Suprapubic skin (tissue), 4 donors: Measurements from ENCODE around the gene MTMR11.
A peak's percentile ranks its signal among the peaks of the same experiment; 100 is the strongest.

Source experiments
- POLR2A ChIP-seq, 2 donors: fragments of 450-650 bp; IDR thresholded peaks; one replicate each; pipeline ENCODE4 v1.6.1; 2017; ENCODE audit warnings: antibody characterized with exemption in 2 of 2, mild to moderate bottlenecking in 2 of 2, moderate library complexity in 2 of 2
- POLR2AphosphoS5 ChIP-seq, 3 donors: sonication (generic); formaldehyde crosslinking; IDR thresholded peaks; one replicate each; pipeline ENCODE4 v1.6.1; 2017; ENCODE audit warnings: antibody characterized with exemption in 3 of 3
- TF ChIP-seq, protein P1 (sequence below), 2 donors: fragments of 200-600 bp in 1 of 2; fragments of 450-650 bp in 1 of 2; sonication (generic) in 1 of 2; IDR thresholded peaks; one replicate each; pipeline ENCODE4 v1.5.1; 2016 to 2019; ENCODE audit warnings: antibody characterized with exemption in 2 of 2, mild to moderate bottlenecking in 1 of 2, moderate library complexity in 1 of 2

GRCh38 chr1:149888247-149888998 lies 48.3 kb downstream of the MTMR11 start:
- TF ChIP-seq POLR2A (IDR thresholded peaks at IDR 0.05) (no peak), POLR2AphosphoS5 (IDR thresholded peaks at IDR 0.05) (peak in 1 of 3 donors; percentile 5)
- TF ChIP-seq, protein P1, sequence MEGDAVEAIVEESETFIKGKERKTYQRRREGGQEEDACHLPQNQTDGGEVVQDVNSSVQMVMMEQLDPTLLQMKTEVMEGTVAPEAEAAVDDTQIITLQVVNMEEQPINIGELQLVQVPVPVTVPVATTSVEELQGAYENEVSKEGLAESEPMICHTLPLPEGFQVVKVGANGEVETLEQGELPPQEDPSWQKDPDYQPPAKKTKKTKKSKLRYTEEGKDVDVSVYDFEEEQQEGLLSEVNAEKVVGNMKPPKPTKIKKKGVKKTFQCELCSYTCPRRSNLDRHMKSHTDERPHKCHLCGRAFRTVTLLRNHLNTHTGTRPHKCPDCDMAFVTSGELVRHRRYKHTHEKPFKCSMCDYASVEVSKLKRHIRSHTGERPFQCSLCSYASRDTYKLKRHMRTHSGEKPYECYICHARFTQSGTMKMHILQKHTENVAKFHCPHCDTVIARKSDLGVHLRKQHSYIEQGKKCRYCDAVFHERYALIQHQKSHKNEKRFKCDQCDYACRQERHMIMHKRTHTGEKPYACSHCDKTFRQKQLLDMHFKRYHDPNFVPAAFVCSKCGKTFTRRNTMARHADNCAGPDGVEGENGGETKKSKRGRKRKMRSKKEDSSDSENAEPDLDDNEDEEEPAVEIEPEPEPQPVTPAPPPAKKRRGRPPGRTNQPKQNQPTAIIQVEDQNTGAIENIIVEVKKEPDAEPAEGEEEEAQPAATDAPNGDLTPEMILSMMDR (IDR thresholded peaks at IDR 0.05): peak; percentile 58 to 63
